ENCODE data around the gene TMEM220. TPM values are rescaled to one million over a fixed set of nuclear protein-coding genes. Genes with fewer than 3 reads are reported as not detected.

The TMEM220 gene
- total RNA-seq, 1 experiment from 2014 or later, result not detected

DNA sequence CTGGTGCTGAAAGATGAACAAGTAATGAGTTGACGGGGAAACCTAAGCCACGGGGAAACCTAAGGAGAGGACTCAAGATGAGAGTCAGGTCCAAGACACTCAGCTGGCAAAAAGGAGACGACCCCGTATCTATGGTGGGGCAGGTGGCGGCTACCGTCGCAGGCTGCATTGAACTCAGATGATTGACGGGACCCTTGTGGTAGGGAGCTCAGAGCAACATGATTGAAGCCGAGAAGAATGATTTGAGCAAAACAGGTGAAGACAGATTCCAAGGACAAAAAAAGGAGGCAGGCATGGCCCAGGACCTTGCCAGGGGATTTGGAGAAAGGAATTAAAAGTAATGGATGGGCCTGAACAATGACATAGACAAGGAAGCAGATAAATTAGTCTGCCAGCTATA is 65.3 kb downstream of the TMEM220 start:
- DNase-seq (ENCODE audit: low spot score), result no peak

Other genes starting within 250 kb of the TMEM220 start
- not detected in 2 replicates for gene MYH1, start 211.5 kb downstream of the TMEM220 start, total RNA-seq (2014; rRNA removed; shearing (Covaris generic))
- not detected in 2 replicates for gene MYH2, start 180.4 kb downstream of the TMEM220 start, total RNA-seq (2014; rRNA removed; shearing (Covaris generic))
- 0.04 TPM in 1 of 2 replicates, not detected in the other for gene MYH3, start 72.7 kb downstream of the TMEM220 start, total RNA-seq (2014; rRNA removed; shearing (Covaris generic))
- 24.7 and 27.6 TPM in 2 replicates for gene SCO1, start 32.5 kb downstream of the TMEM220 start, total RNA-seq (2014; rRNA removed; shearing (Covaris generic))
- 8.5 and 8.8 TPM in 2 replicates for gene ADPRM, start 32.4 kb downstream of the TMEM220 start, total RNA-seq (2014; rRNA removed; shearing (Covaris generic))
- gene TMEM238L, start 74.1 kb upstream of the TMEM220 start, total RNA-seq (2014; rRNA removed; shearing (Covaris generic)), result not detected in 2 replicates
- gene PIRT, start 108.1 kb upstream of the TMEM220 start, total RNA-seq (2014; rRNA removed; shearing (Covaris generic)), result not detected in 2 replicates

Data from H4 (cell line).